Smooth muscle cell (in vitro differentiated cells): ENCODE data around the gene TCF3. TPM values are rescaled to one million over a fixed set of nuclear protein-coding genes. Genes with fewer than 3 reads are reported as not detected.

Experiments used
- DNase-seq: peaks from one replicate; lab custom pipeline; 2025; ENCODE audit not compliant: unreplicated experiment; lab: John Stamatoyannopoulos, UW
- H2AFZ ChIP-seq: fragments of 200-600 bp; sonication (generic); 2 replicates; pipeline ENCODE4 v1.6.0; 2016; ENCODE audit warnings: antibody characterized with exemption, low read depth, mild to moderate bottlenecking
- H3F3A ChIP-seq: fragments of 200-600 bp; sonication (generic); 2 replicates; pipeline ENCODE4 v1.6.0; 2017; ENCODE audit warnings: antibody characterized with exemption, low read depth
- H3K27ac ChIP-seq: fragments of 200-600 bp; sonication (generic); 2 replicates; pipeline ENCODE4 v1.5.1; 2016; ENCODE audit warnings: low read depth, mild to moderate bottlenecking
- H3K27me3 ChIP-seq: fragments of 200-600 bp; sonication (generic); 2 replicates; pipeline ENCODE4 v1.6.1; 2016; ENCODE audit warnings: low read depth, mild to moderate bottlenecking
- H3K36me3 ChIP-seq: fragments of 200-600 bp; sonication (generic); 2 replicates; pipeline ENCODE4 v1.5.1; 2016; ENCODE audit warnings: low read depth
- H3K4me1 ChIP-seq: fragments of 200-600 bp; sonication (generic); 2 replicates; pipeline ENCODE4 v1.5.1; 2016; ENCODE audit warnings: low read depth
- H3K4me2 ChIP-seq: fragments of 200-600 bp; sonication (generic); 2 replicates; pipeline ENCODE4 v1.6.0; 2016; ENCODE audit warnings: mild to moderate bottlenecking
- H3K4me3 ChIP-seq: fragments of 200-600 bp; sonication (generic); 2 replicates; pipeline ENCODE4 v1.5.1; 2016; ENCODE audit warnings: mild to moderate bottlenecking
- H3K79me2 ChIP-seq: fragments of 200-600 bp; sonication (generic); 2 replicates; pipeline ENCODE4 v1.6.0; 2016; ENCODE audit warnings: low read depth, mild to moderate bottlenecking
- H3K9ac ChIP-seq: fragments of 200-600 bp; sonication (generic); 2 replicates; pipeline ENCODE4 v1.6.0; 2016; ENCODE audit warnings: low read depth
- H3K9me3 ChIP-seq: fragments of 200-600 bp; sonication (generic); replicated peaks from 2 replicates; pipeline ENCODE4 v1.5.1; 2016; ENCODE audit warnings: low read depth
- H4K20me1 ChIP-seq: fragments of 200-600 bp; sonication (generic); 2 replicates; pipeline ENCODE4 v1.6.0; 2016; ENCODE audit warnings: low read depth
- WGBS: methylation state at CpG from one replicate; pipeline ENCODE4 v1.1.7; 2016; ENCODE audit warnings: low lambda C conversion rate; 5-methylcytosine and 5-hydroxymethylcytosine counted together
- polyA plus RNA-seq: library from polyadenylated mRNA; unstranded; fragments of >200 nt; fragmentation: Nextera tagmentation; extraction: Ambion mirVana; gene quantifications from 2 replicates; pipeline ENCODE4 v1.2.1, GENCODE V29; 2016
- total RNA-seq: library from RNA; depleted of rRNA; stranded (reverse); fragments of >200 nt; gene quantifications from 2 replicates; pipeline ENCODE4 v1.2.3, GENCODE V29; 2014
- TF ChIP-seq, protein P1 (sequence below): fragments of 200-600 bp; sonication (generic); IDR thresholded peaks from 2 replicates; pipeline ENCODE4 v1.5.1; 2017; ENCODE audit warnings: borderline replicate concordance, mild to moderate bottlenecking, antibody characterized with exemption; ENCODE audit not compliant: insufficient read depth, poor library complexity, severe bottlenecking

TCF3 gene
- total and polyA plus RNA-seq, 2 experiments from 2014 or later: 89.0 to 150 TPM

DNA sequence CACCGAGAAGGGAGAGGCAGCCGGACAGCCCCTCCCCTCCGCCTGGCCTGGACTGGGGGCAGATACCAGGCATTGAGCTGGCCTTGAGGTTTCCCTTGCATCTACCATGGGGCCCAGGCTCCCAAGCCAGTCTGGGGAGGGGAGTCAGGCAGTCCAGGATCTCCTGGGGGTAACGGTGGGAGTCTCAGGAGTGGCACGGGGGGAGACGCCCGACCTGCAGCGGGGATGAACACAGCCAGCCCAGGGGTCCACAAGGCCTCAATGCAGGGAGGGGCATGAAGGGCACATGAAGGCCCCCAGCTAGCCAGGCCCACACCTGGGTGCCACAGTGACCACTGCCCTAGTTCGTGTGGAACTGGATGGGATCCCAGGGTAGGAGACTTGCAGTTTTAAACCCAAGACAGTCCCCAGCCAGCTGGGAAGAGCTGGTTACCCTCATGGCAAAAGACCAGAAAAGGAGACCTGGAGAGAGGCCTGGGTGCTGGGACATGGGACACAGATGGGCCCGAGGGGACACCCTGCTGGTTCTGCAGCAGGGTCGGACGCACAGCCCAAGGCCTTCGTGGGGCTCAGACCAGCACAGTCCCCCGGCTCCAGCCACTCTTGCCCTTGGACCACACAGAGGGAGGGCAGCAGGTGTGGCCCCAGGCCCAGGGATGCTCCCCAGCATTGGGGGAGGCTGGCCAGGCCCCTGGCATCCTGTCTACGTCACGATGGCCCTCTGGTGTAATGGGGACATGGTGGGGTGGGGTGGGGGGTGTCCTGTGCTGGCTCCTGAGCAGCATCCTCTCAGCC is 42.5 kb downstream of the TCF3 start:
- WGBS: 96% methylated on average over 16 of the region's 16 CpGs
- peaks cover 4% of the 10 kb centered on the region for H3K79me2 ChIP-seq
- H2AFZ ChIP-seq: no peak overlapping the region
- no peak overlapping the region for H3K4me3 ChIP-seq
- peaks cover 4% of the 10 kb centered on the region for H3K36me3 ChIP-seq
- no peak overlapping the region for H3K9ac ChIP-seq
- no peak for DNase-seq
- no peak overlapping the region for H3K4me2 ChIP-seq
- H3K4me1 ChIP-seq: no peaks in the 10 kb centered on the region
- H3F3A ChIP-seq: peaks cover 4% of the 10 kb centered on the region
- TF ChIP-seq, protein P1, sequence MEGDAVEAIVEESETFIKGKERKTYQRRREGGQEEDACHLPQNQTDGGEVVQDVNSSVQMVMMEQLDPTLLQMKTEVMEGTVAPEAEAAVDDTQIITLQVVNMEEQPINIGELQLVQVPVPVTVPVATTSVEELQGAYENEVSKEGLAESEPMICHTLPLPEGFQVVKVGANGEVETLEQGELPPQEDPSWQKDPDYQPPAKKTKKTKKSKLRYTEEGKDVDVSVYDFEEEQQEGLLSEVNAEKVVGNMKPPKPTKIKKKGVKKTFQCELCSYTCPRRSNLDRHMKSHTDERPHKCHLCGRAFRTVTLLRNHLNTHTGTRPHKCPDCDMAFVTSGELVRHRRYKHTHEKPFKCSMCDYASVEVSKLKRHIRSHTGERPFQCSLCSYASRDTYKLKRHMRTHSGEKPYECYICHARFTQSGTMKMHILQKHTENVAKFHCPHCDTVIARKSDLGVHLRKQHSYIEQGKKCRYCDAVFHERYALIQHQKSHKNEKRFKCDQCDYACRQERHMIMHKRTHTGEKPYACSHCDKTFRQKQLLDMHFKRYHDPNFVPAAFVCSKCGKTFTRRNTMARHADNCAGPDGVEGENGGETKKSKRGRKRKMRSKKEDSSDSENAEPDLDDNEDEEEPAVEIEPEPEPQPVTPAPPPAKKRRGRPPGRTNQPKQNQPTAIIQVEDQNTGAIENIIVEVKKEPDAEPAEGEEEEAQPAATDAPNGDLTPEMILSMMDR: no peak
- no peaks in the 10 kb centered on the region for H3K9me3 ChIP-seq
- H3K27me3 ChIP-seq: no peaks in the 10 kb centered on the region
- H4K20me1 ChIP-seq: peaks cover 4% of the 10 kb centered on the region
- no peak overlapping the region for H3K27ac ChIP-seq

DNA sequence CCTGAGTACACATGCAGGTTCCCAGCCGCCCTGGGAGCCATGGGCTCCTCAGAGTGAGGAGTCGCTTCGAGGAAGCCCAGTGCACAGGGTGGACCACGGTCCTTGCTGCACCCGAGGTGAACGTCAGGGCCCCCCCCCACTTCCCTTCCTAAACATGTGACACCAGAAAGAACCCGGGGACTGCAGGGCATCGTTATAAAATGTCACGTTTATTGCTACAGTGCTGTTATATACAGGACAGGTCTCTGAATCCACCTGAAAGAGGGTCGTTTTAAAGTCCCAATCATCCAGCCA is 43.4 kb downstream of the TCF3 start:
- 90% methylated on average over 10 of the region's 10 CpGs for WGBS
- no peaks in the 10 kb centered on the region for H3K4me1 ChIP-seq
- no peak overlapping the region for H3K9ac ChIP-seq

DNA sequence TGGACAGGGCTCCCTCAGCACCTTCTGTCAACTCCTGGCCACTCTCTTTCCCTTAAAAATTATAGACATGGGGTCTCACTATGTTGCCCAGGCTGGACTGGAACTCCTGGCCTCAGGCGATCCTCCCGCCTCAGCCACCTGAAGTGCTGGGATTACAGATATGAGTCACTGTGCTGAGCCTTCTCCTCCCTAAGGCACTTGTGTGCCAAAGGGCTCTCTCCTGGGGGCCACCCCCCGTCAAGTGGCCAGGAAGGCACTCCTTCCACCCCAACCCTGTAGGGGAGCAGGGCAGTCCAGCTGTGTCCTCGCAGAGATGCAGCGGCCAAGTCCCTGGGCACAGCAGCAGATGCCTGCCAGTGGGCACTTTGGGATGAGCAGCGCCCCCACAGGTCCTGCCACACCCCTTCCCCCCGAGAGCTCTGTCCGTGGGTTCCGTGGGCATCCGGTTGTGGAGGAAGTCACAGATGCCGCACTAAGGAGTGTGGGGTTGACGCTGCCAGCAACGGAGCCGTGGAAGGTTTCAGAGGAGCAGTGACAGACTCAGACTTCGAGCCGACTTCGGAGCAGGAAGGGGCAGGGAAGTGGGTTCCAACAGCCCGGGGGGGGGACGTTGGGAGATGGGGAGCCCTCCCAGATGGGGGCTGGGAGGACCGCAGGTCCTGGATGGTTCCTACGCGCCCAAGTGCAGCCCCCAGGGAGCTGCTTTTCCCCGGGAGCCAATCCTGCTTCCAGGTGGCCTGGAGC is 43.9 kb downstream of the TCF3 start:
- DNase-seq: no peak
- Histone ChIP-seq H3K27me3 (no peaks in the 10 kb centered on the region), H3K79me2 (peaks cover 17% of the 10 kb centered on the region), H2AFZ (no peak overlapping the region), H3K36me3 (peaks cover 4% of the 10 kb centered on the region), H3K9ac (no peak overlapping the region), H3K4me2 (no peak overlapping the region), H3K9me3 (no peaks in the 10 kb centered on the region), H3F3A (peaks cover 4% of the 10 kb centered on the region), H3K4me1 (no peaks in the 10 kb centered on the region), H4K20me1 (peaks cover 7% of the 10 kb centered on the region), H3K27ac (no peak overlapping the region), H3K4me3 (no peak overlapping the region)
- TF ChIP-seq, protein P1: no peak
- 93% methylated on average over 12 of the region's 23 CpGs for WGBS

More for the DNA sequence above, 43.4 kb downstream of the TCF3 start:
- H3K27me3 ChIP-seq: no peaks in the 10 kb centered on the region
- no peaks in the 10 kb centered on the region for H3K9me3 ChIP-seq
- TF ChIP-seq, protein P1: no peak
- H3F3A ChIP-seq: peaks cover 4% of the 10 kb centered on the region
- H3K27ac ChIP-seq: no peak overlapping the region
- peaks cover 4% of the 10 kb centered on the region for H3K36me3 ChIP-seq
- peaks cover 12% of the 10 kb centered on the region for H3K79me2 ChIP-seq
- no peak overlapping the region for H3K4me3 ChIP-seq
- H3K4me2 ChIP-seq: no peak overlapping the region
- H4K20me1 ChIP-seq: peaks cover 4% of the 10 kb centered on the region
- H2AFZ ChIP-seq: no peak overlapping the region
- no peak for DNase-seq
